Measurements from ENCODE around the gene NAALADL1.

The NAALADL1 gene

GRCh38 chr11:65083134-65083833 lies 24.9 kb upstream of the NAALADL1 start:
- no peak for DNase-seq

- no peak for DNase-seq
Measured at GRCh38 chr11:65078786-65079342, 20.5 kb upstream of the NAALADL1 start.

GRCh38 chr11:65078151-65078550 lies 19.8 kb upstream of the NAALADL1 start:
- DNase-seq, result no peak

- no peak for DNase-seq
Measured at GRCh38 chr11:65077451-65077850, 19.1 kb upstream of the NAALADL1 start.

GRCh38 chr11:65072631-65072966 lies 14.2 kb upstream of the NAALADL1 start:
- DNase-seq, result no peak

- DNase-seq, result no peak
Measured at GRCh38 chr11:65071907-65072630, 13.7 kb upstream of the NAALADL1 start.

- no peak for DNase-seq
Measured at GRCh38 chr11:65069217-65069616, 10.9 kb upstream of the NAALADL1 start.

- DNase-seq, result no peak
Measured at GRCh38 chr11:65067446-65067845, 9.1 kb upstream of the NAALADL1 start.

- peak; percentile 60 for DNase-seq
Measured at GRCh38 chr11:65066805-65067291, 8.5 kb upstream of the NAALADL1 start.

GRCh38 chr11:65066315-65066714 lies 8.0 kb upstream of the NAALADL1 start:
- no peak for DNase-seq

GRCh38 chr11:65065851-65066250 lies 7.5 kb upstream of the NAALADL1 start:
- DNase-seq, result no peak

- DNase-seq, result no peak
Measured at GRCh38 chr11:65064847-65065240, 6.5 kb upstream of the NAALADL1 start.

- DNase-seq, result no peak
Measured at GRCh38 chr11:65063532-65063931, 5.2 kb upstream of the NAALADL1 start.

GRCh38 chr11:65060913-65061408 lies 2.6 kb upstream of the NAALADL1 start:
- no peak for DNase-seq

GRCh38 chr11:65059959-65060824 lies 1.8 kb upstream of the NAALADL1 start:
- no peak for DNase-seq

- no peak for DNase-seq
Measured at GRCh38 chr11:65059523-65059922, 1.2 kb upstream of the NAALADL1 start.

- no peak for DNase-seq
Measured at GRCh38 chr11:65058012-65058411, 341 bp downstream of the NAALADL1 start.

- no peak for DNase-seq
Measured at GRCh38 chr11:65057526-65057925, 827 bp downstream of the NAALADL1 start.

- no peak for DNase-seq
Measured at GRCh38 chr11:65056999-65057398, 1.4 kb downstream of the NAALADL1 start.

- no peak for DNase-seq
Measured at GRCh38 chr11:65055538-65055937, 2.8 kb downstream of the NAALADL1 start.

GRCh38 chr11:65053827-65054508 lies 4.4 kb downstream of the NAALADL1 start:
- DNase-seq, result no peak

GRCh38 chr11:65051398-65051858 lies 6.9 kb downstream of the NAALADL1 start:
- DNase-seq, result no peak
